GM10266 (cell line): ENCODE results near the gene SH3PXD2A.

Experiments
- DNase-seq: peaks from one replicate; pipeline ENCODE4 v3.0.0; 2012; ENCODE audit errors: extremely low spot score
- CTCF ChIP-seq: IDR thresholded peaks from 2 replicates; pipeline ENCODE4 v1.5.1; 2012; ENCODE audit warnings: mild to moderate bottlenecking, low read depth; ENCODE audit not compliant: control insufficient read depth, insufficient read depth; ENCODE audit errors: missing control alignments

Gene SH3PXD2A

GRCh38 chr10:103564776-103565520 lies 290.4 kb downstream of the SH3PXD2A start:
- TF ChIP-seq CTCF: peak; percentile 72
- DNase-seq: peak; percentile 73

- no peak for DNase-seq
Observed at GRCh38 chr10:103564116-103564501, 291.3 kb downstream of the SH3PXD2A start.

GRCh38 chr10:103563231-103564115 lies 291.9 kb downstream of the SH3PXD2A start:
- no peak for TF ChIP-seq CTCF
- DNase-seq: no peak

More at GRCh38 chr10:103564116-103564501, 291.3 kb downstream of the SH3PXD2A start:
- TF ChIP-seq CTCF: no peak

GRCh38 chr10:103562383-103562782 lies 293.0 kb downstream of the SH3PXD2A start:
- DNase-seq: no peak
- TF ChIP-seq CTCF: no peak

GRCh38 chr10:103560886-103561285 lies 294.5 kb downstream of the SH3PXD2A start:
- DNase-seq: no peak
- TF ChIP-seq CTCF: no peak

GRCh38 chr10:103559776-103560175 lies 295.6 kb downstream of the SH3PXD2A start:
- TF ChIP-seq CTCF: no peak
- no peak for DNase-seq

- DNase-seq: no peak
- no peak for TF ChIP-seq CTCF
Observed at GRCh38 chr10:103558911-103559310, 296.5 kb downstream of the SH3PXD2A start.
